Measurements from ENCODE around the gene DHRS7B.
"Not testable (repeated sequence)": the region's sequence is repeated elsewhere in the genome, so short reads cannot be mapped to it uniquely, and the experiment has no call there.

Gene DHRS7B

GRCh38 chr17:21126645-21127508 is at the start of gene DHRS7B:
DHRS7B (plus strand) TSS chr17:21126964; CDS start chr17:21126972, 8 bp downstream.
- DNase-seq (ENCODE audit: low read depth, low spot score), result peak; percentile 78

GRCh38 chr17:21077281-21077680 is 49.5 kb upstream of the DHRS7B start:
- no peak for DNase-seq (ENCODE audit: low read depth, low spot score)

GRCh38 chr17:21078016-21078780 is 48.6 kb upstream of the DHRS7B start:
- no peak for DNase-seq (ENCODE audit: low read depth, low spot score)

GRCh38 chr17:21079196-21079595 is 47.6 kb upstream of the DHRS7B start:
- no peak for DNase-seq (ENCODE audit: low read depth, low spot score)

- no peak for DNase-seq (ENCODE audit: low read depth, low spot score)
Measured at GRCh38 chr17:21082001-21082436, 44.7 kb upstream of the DHRS7B start.

- DNase-seq (ENCODE audit: low read depth, low spot score), result not testable (repeated sequence)
Measured at GRCh38 chr17:21085280-21085679, 41.5 kb upstream of the DHRS7B start.

- no peak for DNase-seq (ENCODE audit: low read depth, low spot score)
Measured at GRCh38 chr17:21085707-21086106, 41.1 kb upstream of the DHRS7B start.

- no peak for DNase-seq (ENCODE audit: low read depth, low spot score)
Measured at GRCh38 chr17:21089145-21089544, 37.6 kb upstream of the DHRS7B start.

- no peak for DNase-seq (ENCODE audit: low read depth, low spot score)
Measured at GRCh38 chr17:21089933-21090901, 36.5 kb upstream of the DHRS7B start.

- DNase-seq (ENCODE audit: low read depth, low spot score), result no peak
Measured at GRCh38 chr17:21090902-21091618, 35.7 kb upstream of the DHRS7B start.

- DNase-seq (ENCODE audit: low read depth, low spot score), result no peak
Measured at GRCh38 chr17:21094298-21094704, 32.5 kb upstream of the DHRS7B start.

GRCh38 chr17:21095735-21096134 is 31.0 kb upstream of the DHRS7B start:
- DNase-seq (ENCODE audit: low read depth, low spot score), result no peak

GRCh38 chr17:21096874-21097273 is 29.9 kb upstream of the DHRS7B start:
- no peak for DNase-seq (ENCODE audit: low read depth, low spot score)

GRCh38 chr17:21098934-21099689 is 27.7 kb upstream of the DHRS7B start:
- DNase-seq (ENCODE audit: low read depth, low spot score), result peak; percentile 40

- DNase-seq (ENCODE audit: low read depth, low spot score), result no peak
Measured at GRCh38 chr17:21100636-21101035, 26.1 kb upstream of the DHRS7B start.

GRCh38 chr17:21104608-21105007 is 22.2 kb upstream of the DHRS7B start:
- DNase-seq (ENCODE audit: low read depth, low spot score), result no peak

GRCh38 chr17:21105064-21105894 is 21.5 kb upstream of the DHRS7B start:
- no peak for DNase-seq (ENCODE audit: low read depth, low spot score)

- no peak for DNase-seq (ENCODE audit: low read depth, low spot score)
Measured at GRCh38 chr17:21106316-21106715, 20.4 kb upstream of the DHRS7B start.

GRCh38 chr17:21107067-21107650 is 19.6 kb upstream of the DHRS7B start:
- not testable (repeated sequence) for DNase-seq (ENCODE audit: low read depth, low spot score)

Data from smooth muscle cell of the brain vasculature (primary cell).